GM12865 (cell line): ENCODE data around the gene PTPN6.
A peak's percentile ranks its signal among the peaks of the same experiment; 100 is the strongest.

Experiments
- DNase-seq: peaks from one replicate; pipeline ENCODE4 v3.0.0; 2010; ENCODE audit warnings: low read depth
- H3K4me3 ChIP-seq: 2 replicates; pipeline ENCODE4 v1.5.1; 2011; ENCODE audit warnings: mild to moderate bottlenecking, low read depth, low read length, control low read depth
- CTCF ChIP-seq: IDR thresholded peaks from 2 replicates; pipeline ENCODE4 v1.5.1; 2011; ENCODE audit warnings: low read length, control low read depth, low read depth, inconsistent platforms; ENCODE audit not compliant: insufficient read depth; ENCODE audit errors: missing control alignments

Gene PTPN6

GRCh38 chr12:6919588-6919987 is 31.6 kb upstream of the PTPN6 start:
- TF ChIP-seq CTCF, result no peak
- no peak for DNase-seq
- no peak overlapping the region for H3K4me3 ChIP-seq

GRCh38 chr12:6921539-6921938 is 29.6 kb upstream of the PTPN6 start:
- TF ChIP-seq CTCF, result no peak
- no peak overlapping the region for H3K4me3 ChIP-seq
- no peak for DNase-seq

- no peak for TF ChIP-seq CTCF
- DNase-seq, result peak; percentile 64
- peak overlapping the region; percentile 5; the same call in 1 of the 2 replicates for H3K4me3 ChIP-seq
These were observed 28.9 kb upstream of the PTPN6 start for GRCh38 chr12:6921996-6922946.

GRCh38 chr12:6923003-6923732 is 28.0 kb upstream of the PTPN6 start:
- DNase-seq, result no peak
- no peak for TF ChIP-seq CTCF
- no peak overlapping the region for H3K4me3 ChIP-seq

- no peak for TF ChIP-seq CTCF
- no peak overlapping the region for H3K4me3 ChIP-seq
- no peak for DNase-seq
These were observed 27.3 kb upstream of the PTPN6 start for GRCh38 chr12:6923851-6924250.

- no peak for TF ChIP-seq CTCF
- H3K4me3 ChIP-seq, result no peak overlapping the region
- DNase-seq, result no peak
These were observed 26.0 kb upstream of the PTPN6 start for GRCh38 chr12:6925239-6925539.
